Neural progenitor cell (in vitro differentiated cells): ENCODE measurements around the gene NAT9. TPM values are rescaled to one million over a fixed set of nuclear protein-coding genes. Genes with fewer than 3 reads are reported as not detected.

Experiments used
- DNase-seq: peaks from one replicate; pipeline ENCODE4 v3.0.0-alpha.2; 2016; ENCODE audit warnings: low spot score
- H2AFZ ChIP-seq: fragments of 200-600 bp; sonication (generic); replicated peaks from 2 replicates; pipeline ENCODE4 v1.6.1; 2016; ENCODE audit warnings: antibody characterized with exemption
- H3F3A ChIP-seq: fragments of 200-600 bp; sonication (generic); 2 replicates; pipeline ENCODE4 v1.6.1; 2016; ENCODE audit warnings: antibody characterized with exemption, low read depth
- H3K27ac ChIP-seq: fragments of 200-600 bp; sonication (generic); 2 replicates; pipeline ENCODE4 v1.5.1; 2016; ENCODE audit warnings: mild to moderate bottlenecking
- H3K27me3 ChIP-seq: fragments of 200-600 bp; sonication (generic); 2 replicates; pipeline ENCODE4 v1.6.1; 2016; ENCODE audit warnings: mild to moderate bottlenecking, moderate library complexity
- H3K36me3 ChIP-seq: fragments of 200-600 bp; sonication (generic); 2 replicates; pipeline ENCODE4 v1.5.1; 2016
- H3K4me1 ChIP-seq: fragments of 200-600 bp; sonication (generic); 2 replicates; pipeline ENCODE4 v1.6.1; 2016; ENCODE audit warnings: mixed run types
- H3K4me2 ChIP-seq: fragments of 200-600 bp; sonication (generic); 2 replicates; pipeline ENCODE4 v1.6.1; 2016
- H3K4me3 ChIP-seq: fragments of 200-600 bp; sonication (generic); 2 replicates; pipeline ENCODE4 v1.5.1; 2016
- H3K79me2 ChIP-seq: fragments of 200-600 bp; sonication (generic); 2 replicates; pipeline ENCODE4 v1.6.1; 2016; ENCODE audit warnings: low read depth
- H3K9ac ChIP-seq: fragments of 200-600 bp; sonication (generic); 2 replicates; pipeline ENCODE4 v1.6.1; 2016
- H3K9me3 ChIP-seq: fragments of 200-600 bp; sonication (generic); 2 replicates; pipeline ENCODE4 v1.5.1; 2016; ENCODE audit warnings: low read depth
- H4K20me1 ChIP-seq: fragments of 200-600 bp; sonication (generic); 2 replicates; pipeline ENCODE4 v1.6.1; 2016; ENCODE audit warnings: low read depth
- H3K27ac Mint-ChIP-seq: 3 replicates; pipeline ENCODE4 v1.8.0; 2021; ENCODE audit warnings: mixed read lengths
- H3K27me3 Mint-ChIP-seq: 2 replicates; pipeline ENCODE4 v1.8.0; 2022; ENCODE audit warnings: low read depth, mild to moderate bottlenecking, inconsistent platforms, moderate library complexity, mixed read lengths; ENCODE audit not compliant: insufficient read depth
- H3K36me3 Mint-ChIP-seq: 3 replicates; pipeline ENCODE4 v1.8.0; 2021; ENCODE audit warnings: mixed read lengths
- H3K4me1 Mint-ChIP-seq: 3 replicates; pipeline ENCODE4 v1.8.0; 2021; ENCODE audit warnings: mixed read lengths
- H3K4me3 Mint-ChIP-seq: 3 replicates; pipeline ENCODE4 v1.8.0; 2021; ENCODE audit warnings: mild to moderate bottlenecking, moderate library complexity, mixed read lengths
- H3K9me3 Mint-ChIP-seq: 3 replicates; pipeline ENCODE4 v1.8.0; 2020; ENCODE audit warnings: mixed read lengths
- EZH2 ChIP-seq: fragments of 200-600 bp; sonication (generic); IDR thresholded peaks from 2 replicates; pipeline ENCODE4 v1.6.1; 2017; ENCODE audit warnings: antibody characterized with exemption, mild to moderate bottlenecking, moderate library complexity
- EZH2phosphoT487 ChIP-seq: fragments of 200-600 bp; sonication (generic); IDR thresholded peaks from 2 replicates; pipeline ENCODE4 v1.6.1; 2017; ENCODE audit warnings: antibody characterized with exemption
- total RNA-seq: library from RNA; depleted of rRNA; stranded (reverse); fragments of >200 nt; gene quantifications from 2 replicates; pipeline ENCODE4 v1.2.3, GENCODE V29; 2015; ENCODE audit warnings: low replicate concordance
- TF ChIP-seq, protein P1 (sequence below): fragments of 200-600 bp; sonication (generic); IDR thresholded peaks from 2 replicates; pipeline ENCODE4 v1.5.1; 2017; ENCODE audit warnings: antibody characterized with exemption, mild to moderate bottlenecking

Gene NAT9
- total RNA-seq, 1 donor from 2014 or later, result 75.3 TPM

DNA sequence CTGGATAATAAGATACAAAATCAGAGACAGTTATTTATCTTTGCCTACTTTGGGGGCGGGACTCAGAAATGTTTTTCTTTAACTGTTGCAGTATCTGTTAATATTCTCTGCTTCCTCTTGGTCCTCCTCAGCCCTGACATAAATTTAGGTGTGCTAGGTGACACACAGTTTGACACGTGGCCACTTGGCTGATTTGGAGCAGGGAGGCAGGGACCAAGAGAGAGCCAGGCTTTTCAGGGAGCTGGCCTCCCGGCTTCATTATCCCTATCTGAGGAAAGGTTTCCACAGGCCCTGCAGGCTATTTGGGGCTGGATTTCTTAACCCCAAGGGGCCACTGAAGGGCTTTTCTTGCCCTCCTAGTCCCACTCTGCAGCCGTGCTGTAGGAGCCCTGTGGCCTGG, 20.1 kb upstream of the NAT9 start:
- Mint-ChIP-seq H3K36me3 (peaks cover 7% of the 10 kb centered on the region), H3K9me3 (no peaks in the 10 kb centered on the region), H3K4me1 (peaks cover 3% of the 10 kb centered on the region), H3K4me3 (no peak overlapping the region), H3K27me3 (peaks cover 5% of the 10 kb centered on the region), H3K27ac (no peak overlapping the region)
- Histone ChIP-seq H3F3A (no peaks in the 10 kb centered on the region), H3K9ac (no peak overlapping the region), H4K20me1 (peaks cover 6% of the 10 kb centered on the region), H3K27me3 (no peaks in the 10 kb centered on the region), H3K4me1 (no peaks in the 10 kb centered on the region), H3K36me3 (no peaks in the 10 kb centered on the region), H3K4me3 (no peak overlapping the region), H3K79me2 (no peaks in the 10 kb centered on the region), H3K9me3 (no peaks in the 10 kb centered on the region), H3K4me2 (no peak overlapping the region), H2AFZ (no peak overlapping the region), H3K27ac (no peak overlapping the region)
- TF ChIP-seq, protein P1, sequence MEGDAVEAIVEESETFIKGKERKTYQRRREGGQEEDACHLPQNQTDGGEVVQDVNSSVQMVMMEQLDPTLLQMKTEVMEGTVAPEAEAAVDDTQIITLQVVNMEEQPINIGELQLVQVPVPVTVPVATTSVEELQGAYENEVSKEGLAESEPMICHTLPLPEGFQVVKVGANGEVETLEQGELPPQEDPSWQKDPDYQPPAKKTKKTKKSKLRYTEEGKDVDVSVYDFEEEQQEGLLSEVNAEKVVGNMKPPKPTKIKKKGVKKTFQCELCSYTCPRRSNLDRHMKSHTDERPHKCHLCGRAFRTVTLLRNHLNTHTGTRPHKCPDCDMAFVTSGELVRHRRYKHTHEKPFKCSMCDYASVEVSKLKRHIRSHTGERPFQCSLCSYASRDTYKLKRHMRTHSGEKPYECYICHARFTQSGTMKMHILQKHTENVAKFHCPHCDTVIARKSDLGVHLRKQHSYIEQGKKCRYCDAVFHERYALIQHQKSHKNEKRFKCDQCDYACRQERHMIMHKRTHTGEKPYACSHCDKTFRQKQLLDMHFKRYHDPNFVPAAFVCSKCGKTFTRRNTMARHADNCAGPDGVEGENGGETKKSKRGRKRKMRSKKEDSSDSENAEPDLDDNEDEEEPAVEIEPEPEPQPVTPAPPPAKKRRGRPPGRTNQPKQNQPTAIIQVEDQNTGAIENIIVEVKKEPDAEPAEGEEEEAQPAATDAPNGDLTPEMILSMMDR, result no peak
- TF ChIP-seq EZH2 (no peak), EZH2phosphoT487 (no peak)
- DNase-seq, result no peak

DNA sequence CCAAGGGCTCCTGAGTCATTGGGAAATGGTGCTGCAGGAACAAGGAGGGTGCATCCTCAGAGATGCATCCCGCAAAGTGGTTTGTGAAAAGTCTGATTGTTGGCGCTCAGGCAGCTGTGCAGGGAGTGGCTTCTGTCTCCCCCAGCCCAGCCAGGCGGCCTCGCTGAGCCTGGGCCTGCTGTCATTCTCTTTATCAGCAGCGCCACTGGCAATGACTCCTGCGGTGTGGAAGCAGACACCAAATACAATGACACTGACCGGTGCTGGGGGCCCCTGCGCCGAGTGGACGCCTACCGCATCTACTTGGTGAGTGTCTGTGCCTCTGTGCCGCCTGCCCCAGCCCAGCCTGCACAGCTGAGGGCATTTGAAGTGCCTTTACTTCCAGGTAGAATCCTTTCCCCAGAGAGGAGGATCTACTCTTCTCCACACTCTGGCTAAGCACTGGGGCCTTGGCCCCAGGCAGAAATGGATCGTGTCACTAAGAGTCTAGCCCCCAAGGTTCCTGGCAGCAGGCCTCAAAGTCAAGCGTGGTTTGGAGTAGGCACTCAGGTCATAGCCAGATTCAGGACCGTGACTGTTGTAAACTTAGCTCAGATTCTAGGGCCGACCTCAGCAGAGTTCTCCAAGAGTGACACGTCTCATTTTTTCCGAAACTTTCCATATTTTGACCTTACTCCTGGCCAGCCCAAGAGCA, 19.3 kb upstream of the NAT9 start:
- Histone ChIP-seq H3K27ac (no peak overlapping the region), H3K4me2 (no peak overlapping the region), H3F3A (peaks cover 2% of the 10 kb centered on the region), H3K4me3 (no peak overlapping the region), H3K27me3 (no peaks in the 10 kb centered on the region), H3K9me3 (no peaks in the 10 kb centered on the region), H2AFZ (no peak overlapping the region), H3K9ac (no peak overlapping the region), H3K79me2 (no peaks in the 10 kb centered on the region), H4K20me1 (peaks cover 13% of the 10 kb centered on the region), H3K36me3 (no peaks in the 10 kb centered on the region), H3K4me1 (no peaks in the 10 kb centered on the region)
- H3K4me3 Mint-ChIP-seq, result no peak overlapping the region
- H3K27me3 Mint-ChIP-seq, result peaks cover 5% of the 10 kb centered on the region
- peaks cover 3% of the 10 kb centered on the region for H3K4me1 Mint-ChIP-seq
- H3K27ac Mint-ChIP-seq, result no peak overlapping the region
- TF ChIP-seq, protein P1, result no peak
- TF ChIP-seq EZH2 (no peak), EZH2phosphoT487 (no peak)
- no peaks in the 10 kb centered on the region for H3K9me3 Mint-ChIP-seq
- H3K36me3 Mint-ChIP-seq, result peaks cover 7% of the 10 kb centered on the region
- DNase-seq, result no peak

DNA sequence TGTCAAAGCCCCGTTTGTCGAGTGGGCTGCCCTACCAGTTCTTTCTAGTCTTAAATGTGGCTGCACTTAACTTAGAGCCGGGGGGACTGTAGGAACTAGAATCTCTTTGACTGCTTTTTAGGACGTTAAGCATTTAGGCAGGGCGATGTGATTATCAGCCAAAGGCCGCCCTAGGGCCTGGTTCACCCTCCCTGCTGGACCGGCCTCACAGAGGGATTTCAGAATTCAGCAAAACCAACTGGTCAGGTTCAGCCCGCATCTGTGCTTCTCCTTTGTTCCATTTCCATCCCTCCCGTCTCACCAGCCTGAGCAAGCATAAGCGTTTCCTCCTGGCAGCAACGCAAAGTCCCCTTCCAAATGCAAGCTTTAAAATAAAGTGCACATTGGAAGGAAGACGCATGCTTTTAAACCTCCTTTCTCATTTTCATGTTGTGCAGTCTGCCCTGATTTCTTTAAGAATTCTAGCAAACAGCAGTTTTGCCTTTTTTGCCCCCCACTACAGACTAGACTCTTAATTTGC, 16.5 kb upstream of the NAT9 start:
- Histone ChIP-seq H3K4me1 (no peaks in the 10 kb centered on the region), H3K36me3 (no peaks in the 10 kb centered on the region), H3K4me2 (no peak overlapping the region), H3K27me3 (no peaks in the 10 kb centered on the region), H3K4me3 (no peak overlapping the region), H3F3A (peaks cover 2% of the 10 kb centered on the region), H3K9me3 (no peaks in the 10 kb centered on the region), H3K27ac (no peak overlapping the region), H2AFZ (no peak overlapping the region), H4K20me1 (peaks cover 13% of the 10 kb centered on the region), H3K9ac (no peak overlapping the region), H3K79me2 (no peaks in the 10 kb centered on the region)
- H3K4me1 Mint-ChIP-seq, result peaks cover 3% of the 10 kb centered on the region
- DNase-seq, result no peak
- H3K36me3 Mint-ChIP-seq, result peaks cover 3% of the 10 kb centered on the region
- H3K4me3 Mint-ChIP-seq, result no peak overlapping the region
- H3K27me3 Mint-ChIP-seq, result peaks cover 2% of the 10 kb centered on the region
- no peak overlapping the region for H3K27ac Mint-ChIP-seq
- no peak for TF ChIP-seq EZH2phosphoT487
- TF ChIP-seq EZH2, result no peak
- TF ChIP-seq, protein P1, result no peak
- no peaks in the 10 kb centered on the region for H3K9me3 Mint-ChIP-seq
